ENCODE measurements around the gene NOS3. TPM values are rescaled to one million over a fixed set of nuclear protein-coding genes. Genes with fewer than 3 reads are reported as not detected.

Gene NOS3
- polyA plus RNA-seq, 3 donors: 0.26 to 0.72 (median 0.39) TPM

DNA sequence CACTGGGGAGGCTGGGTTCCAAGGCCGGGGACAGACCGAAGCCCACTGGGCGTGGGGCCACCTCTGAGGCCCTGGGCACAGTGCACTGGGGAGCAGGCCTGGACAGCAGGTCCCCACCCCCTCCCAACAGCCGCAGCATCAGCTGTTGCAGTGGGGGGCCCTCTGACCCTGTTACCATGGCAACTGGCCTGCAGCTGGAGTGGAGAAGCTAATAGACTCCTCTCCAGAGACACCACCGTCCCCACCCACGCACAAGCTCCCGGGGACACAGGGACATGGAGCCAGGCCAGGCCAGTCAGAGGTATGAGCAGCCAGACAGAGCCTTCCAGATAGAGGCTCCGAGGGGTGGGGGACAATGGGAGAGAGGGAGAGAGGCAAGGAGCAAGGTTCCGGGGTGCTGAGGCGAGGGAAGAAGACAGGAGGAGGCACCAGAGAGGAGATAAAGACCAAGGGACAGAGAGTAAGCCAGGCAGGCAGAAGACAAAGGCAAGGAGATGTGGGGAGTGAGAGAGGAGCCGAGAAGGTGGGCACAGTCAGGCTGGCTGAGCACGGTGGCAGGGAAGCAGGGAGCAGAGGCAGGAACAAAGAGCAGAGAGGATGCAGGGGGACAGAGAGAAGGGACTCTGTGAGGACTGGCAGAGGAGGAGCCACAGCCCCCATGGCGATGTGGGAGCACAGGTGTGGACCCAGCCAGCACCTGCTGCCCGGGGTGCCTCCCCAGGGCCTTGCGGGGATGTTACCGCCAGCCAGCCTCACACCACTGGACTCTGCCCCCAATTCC, 19.4 kb upstream of the NOS3 start:
- Histone ChIP-seq H3K4me2 (replicated peaks; ENCODE audit: extremely low read depth, low read length, poor library complexity, severe bottlenecking) (no peak overlapping the region), H3K36me3 (replicated peaks in 1 of 2; ENCODE audit: control insufficient read depth in 1 of 2, insufficient read depth in 2 of 2, low read length in 2 of 2) (no peaks in the 10 kb centered on the region), H3K4me3 (replicated peaks in 1 of 3; ENCODE audit: low read depth in 2 of 3, low read length in 3 of 3) (no peak overlapping the region), H4K20me1 (ENCODE audit: insufficient read depth, low read length) (no peaks in the 10 kb centered on the region), H3K79me2 (ENCODE audit: insufficient read depth, low read length) (no peaks in the 10 kb centered on the region), H3K4me1 (ENCODE audit: control insufficient read depth in 1 of 2, insufficient read depth in 2 of 2, low read length in 2 of 2) (peaks cover 3 to 7% of the 10 kb centered on the region in 2 donors), H3K9ac (ENCODE audit: insufficient read depth, low read length, poor library complexity, severe bottlenecking) (no peak overlapping the region), H3K27ac (ENCODE audit: low read depth in 1 of 2, low read length in 2 of 2) (no peak overlapping the region), H3K9me3 (replicated peaks in 1 of 2; ENCODE audit: control insufficient read depth in 1 of 2, insufficient read depth in 1 of 2, low read length in 2 of 2) (peaks cover 0 to 8% of the 10 kb centered on the region in 2 donors), H3K27me3 (ENCODE audit: control insufficient read depth in 2 of 2, insufficient read depth in 2 of 2, low read length in 2 of 2) (peaks cover 10 to 39% of the 10 kb centered on the region in 2 donors), H2AFZ (ENCODE audit: insufficient read depth, low read depth, low read length, poor library complexity, severe bottlenecking) (no peak overlapping the region)
- TF ChIP-seq, protein P1, sequence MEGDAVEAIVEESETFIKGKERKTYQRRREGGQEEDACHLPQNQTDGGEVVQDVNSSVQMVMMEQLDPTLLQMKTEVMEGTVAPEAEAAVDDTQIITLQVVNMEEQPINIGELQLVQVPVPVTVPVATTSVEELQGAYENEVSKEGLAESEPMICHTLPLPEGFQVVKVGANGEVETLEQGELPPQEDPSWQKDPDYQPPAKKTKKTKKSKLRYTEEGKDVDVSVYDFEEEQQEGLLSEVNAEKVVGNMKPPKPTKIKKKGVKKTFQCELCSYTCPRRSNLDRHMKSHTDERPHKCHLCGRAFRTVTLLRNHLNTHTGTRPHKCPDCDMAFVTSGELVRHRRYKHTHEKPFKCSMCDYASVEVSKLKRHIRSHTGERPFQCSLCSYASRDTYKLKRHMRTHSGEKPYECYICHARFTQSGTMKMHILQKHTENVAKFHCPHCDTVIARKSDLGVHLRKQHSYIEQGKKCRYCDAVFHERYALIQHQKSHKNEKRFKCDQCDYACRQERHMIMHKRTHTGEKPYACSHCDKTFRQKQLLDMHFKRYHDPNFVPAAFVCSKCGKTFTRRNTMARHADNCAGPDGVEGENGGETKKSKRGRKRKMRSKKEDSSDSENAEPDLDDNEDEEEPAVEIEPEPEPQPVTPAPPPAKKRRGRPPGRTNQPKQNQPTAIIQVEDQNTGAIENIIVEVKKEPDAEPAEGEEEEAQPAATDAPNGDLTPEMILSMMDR (IDR thresholded peaks at IDR 0.05): no peak
- intact Hi-C loops (cut with micrococcal nuclease): no loop called here
- Mint-ChIP-seq H3K4me1 (peaks cover 8% of the 10 kb centered on the region), H3K4me3 (peak overlapping the region in 1 of 2 donors; percentile 5), H3K9me3 (peaks cover 0 to 12% (median 0%) of the 10 kb centered on the region in 7 donors), H3K27me3 (ENCODE audit: low read depth in 3 of 3) (peaks cover 48 to 75% (median 49%) of the 10 kb centered on the region in 3 donors), H3K27ac (no peak overlapping the region), H3K36me3 (peaks cover 0 to 3% of the 10 kb centered on the region in 2 donors)
- WGBS (ENCODE audit: insufficient coverage): 91% methylated on average over 9 of the region's 16 CpGs
- no peak for DNase-seq

DNA sequence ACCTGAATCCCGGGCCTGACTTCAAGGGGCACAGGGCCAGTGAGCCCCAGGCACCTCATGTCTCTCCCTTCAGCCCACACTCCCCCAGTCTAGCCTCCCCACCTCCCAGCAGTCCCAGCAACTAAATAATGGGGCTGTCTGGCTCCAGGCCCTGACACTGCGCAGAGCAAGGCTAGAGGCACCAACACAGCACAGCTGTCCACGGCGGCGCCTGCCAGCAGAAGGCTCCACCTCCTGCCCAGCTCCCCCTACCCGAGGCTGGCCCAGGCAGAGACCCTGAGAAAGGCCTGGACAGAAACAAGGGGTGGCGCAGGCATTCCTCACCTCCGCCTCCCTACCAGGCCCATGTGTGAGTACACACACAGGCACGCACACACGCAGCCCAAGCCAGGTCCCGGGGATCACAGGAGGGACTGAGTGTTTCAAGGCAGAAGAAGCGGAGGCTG, 18.8 kb upstream of the NOS3 start:
- H2AFZ ChIP-seq (ENCODE audit: insufficient read depth, low read depth, low read length, poor library complexity, severe bottlenecking): no peak overlapping the region
- H3K4me1 ChIP-seq (ENCODE audit: control insufficient read depth in 1 of 2, insufficient read depth in 2 of 2, low read length in 2 of 2): peaks cover 3 to 7% of the 10 kb centered on the region in 2 donors
- H3K9ac ChIP-seq (ENCODE audit: insufficient read depth, low read length, poor library complexity, severe bottlenecking): no peak overlapping the region
- H3K27ac ChIP-seq (ENCODE audit: low read depth in 1 of 2, low read length in 2 of 2): no peak overlapping the region
- Mint-ChIP-seq H3K4me1 (peaks cover 8% of the 10 kb centered on the region), H3K27ac (no peak overlapping the region), H3K27me3 (ENCODE audit: low read depth in 3 of 3) (peaks cover 51 to 76% (median 52%) of the 10 kb centered on the region in 3 donors), H3K4me3 (no peak overlapping the region), H3K9me3 (peaks cover 0 to 13% (median 2%) of the 10 kb centered on the region in 7 donors), H3K36me3 (peaks cover 0 to 5% of the 10 kb centered on the region in 2 donors)
- no peak overlapping the region for H3K4me2 ChIP-seq (replicated peaks; ENCODE audit: extremely low read depth, low read length, poor library complexity, severe bottlenecking)
- intact Hi-C loops (cut with micrococcal nuclease): no loop called here
- H3K4me3 ChIP-seq (replicated peaks in 1 of 3; ENCODE audit: low read depth in 2 of 3, low read length in 3 of 3): no peak overlapping the region
- peaks cover 0 to 14% of the 10 kb centered on the region in 2 donors for H3K9me3 ChIP-seq (replicated peaks in 1 of 2; ENCODE audit: control insufficient read depth in 1 of 2, insufficient read depth in 1 of 2, low read length in 2 of 2)
- H3K79me2 ChIP-seq (ENCODE audit: insufficient read depth, low read length): no peaks in the 10 kb centered on the region
- DNase-seq: no peak
- H4K20me1 ChIP-seq (ENCODE audit: insufficient read depth, low read length): no peaks in the 10 kb centered on the region
- peaks cover 14 to 45% of the 10 kb centered on the region in 2 donors for H3K27me3 ChIP-seq (ENCODE audit: control insufficient read depth in 2 of 2, insufficient read depth in 2 of 2, low read length in 2 of 2)
- TF ChIP-seq, protein P1 (IDR thresholded peaks at IDR 0.05): no peak
- WGBS (ENCODE audit: insufficient coverage): 91% methylated on average over 12 of the region's 12 CpGs
- H3K36me3 ChIP-seq (replicated peaks in 1 of 2; ENCODE audit: control insufficient read depth in 1 of 2, insufficient read depth in 2 of 2, low read length in 2 of 2): no peaks in the 10 kb centered on the region

Data from CD14-positive monocyte (primary cell).